GM12874 (cell line): ENCODE results near the gene FBN1.

Source experiments
- TF ChIP-seq, protein P1 (sequence below): IDR thresholded peaks from 2 replicates; pipeline ENCODE4 v1.5.1; 2011; ENCODE audit warnings: low read depth, mild to moderate bottlenecking, control low read depth, low read length, moderate library complexity; ENCODE audit not compliant: insufficient read depth

The FBN1 gene

DNA sequence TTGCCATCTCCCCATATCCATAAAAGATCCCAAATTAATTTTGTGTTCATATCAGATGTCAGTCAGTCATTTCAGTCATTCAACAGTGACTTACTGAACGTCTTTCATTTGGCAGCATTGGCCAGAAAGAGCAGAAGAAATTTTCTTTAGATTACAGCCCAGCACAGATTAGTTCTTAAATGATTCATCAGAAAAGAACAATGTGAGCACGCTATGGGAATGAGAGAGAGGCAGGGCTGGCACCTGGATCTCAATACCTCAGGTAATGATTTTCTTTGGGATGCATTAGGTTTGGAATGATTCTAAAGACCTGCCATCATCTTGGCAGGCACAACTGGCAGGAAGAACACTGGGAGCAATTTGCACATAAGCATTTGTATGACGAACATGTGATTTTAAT, 41.6 kb downstream of the FBN1 start:
- TF ChIP-seq, protein P1, sequence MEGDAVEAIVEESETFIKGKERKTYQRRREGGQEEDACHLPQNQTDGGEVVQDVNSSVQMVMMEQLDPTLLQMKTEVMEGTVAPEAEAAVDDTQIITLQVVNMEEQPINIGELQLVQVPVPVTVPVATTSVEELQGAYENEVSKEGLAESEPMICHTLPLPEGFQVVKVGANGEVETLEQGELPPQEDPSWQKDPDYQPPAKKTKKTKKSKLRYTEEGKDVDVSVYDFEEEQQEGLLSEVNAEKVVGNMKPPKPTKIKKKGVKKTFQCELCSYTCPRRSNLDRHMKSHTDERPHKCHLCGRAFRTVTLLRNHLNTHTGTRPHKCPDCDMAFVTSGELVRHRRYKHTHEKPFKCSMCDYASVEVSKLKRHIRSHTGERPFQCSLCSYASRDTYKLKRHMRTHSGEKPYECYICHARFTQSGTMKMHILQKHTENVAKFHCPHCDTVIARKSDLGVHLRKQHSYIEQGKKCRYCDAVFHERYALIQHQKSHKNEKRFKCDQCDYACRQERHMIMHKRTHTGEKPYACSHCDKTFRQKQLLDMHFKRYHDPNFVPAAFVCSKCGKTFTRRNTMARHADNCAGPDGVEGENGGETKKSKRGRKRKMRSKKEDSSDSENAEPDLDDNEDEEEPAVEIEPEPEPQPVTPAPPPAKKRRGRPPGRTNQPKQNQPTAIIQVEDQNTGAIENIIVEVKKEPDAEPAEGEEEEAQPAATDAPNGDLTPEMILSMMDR, result no peak

DNA sequence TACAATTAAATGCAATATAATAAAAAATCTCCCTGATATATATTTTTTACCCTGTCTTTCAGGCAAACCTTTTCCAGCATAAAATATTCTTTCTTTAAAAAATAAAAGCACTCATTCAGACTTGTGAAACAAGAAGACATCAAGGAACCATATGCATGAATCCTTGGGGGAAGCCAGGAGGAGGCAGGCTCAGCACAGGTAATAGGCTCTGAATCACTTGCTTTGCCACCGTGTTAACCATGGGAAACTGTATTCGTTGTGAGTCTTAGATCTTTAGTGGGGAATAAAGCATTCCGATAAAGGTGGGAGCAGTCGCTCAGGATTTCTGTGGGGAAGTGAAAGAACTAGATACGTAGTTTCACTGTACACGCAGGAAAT, 42.4 kb downstream of the FBN1 start:
- TF ChIP-seq, protein P1, result no peak

DNA sequence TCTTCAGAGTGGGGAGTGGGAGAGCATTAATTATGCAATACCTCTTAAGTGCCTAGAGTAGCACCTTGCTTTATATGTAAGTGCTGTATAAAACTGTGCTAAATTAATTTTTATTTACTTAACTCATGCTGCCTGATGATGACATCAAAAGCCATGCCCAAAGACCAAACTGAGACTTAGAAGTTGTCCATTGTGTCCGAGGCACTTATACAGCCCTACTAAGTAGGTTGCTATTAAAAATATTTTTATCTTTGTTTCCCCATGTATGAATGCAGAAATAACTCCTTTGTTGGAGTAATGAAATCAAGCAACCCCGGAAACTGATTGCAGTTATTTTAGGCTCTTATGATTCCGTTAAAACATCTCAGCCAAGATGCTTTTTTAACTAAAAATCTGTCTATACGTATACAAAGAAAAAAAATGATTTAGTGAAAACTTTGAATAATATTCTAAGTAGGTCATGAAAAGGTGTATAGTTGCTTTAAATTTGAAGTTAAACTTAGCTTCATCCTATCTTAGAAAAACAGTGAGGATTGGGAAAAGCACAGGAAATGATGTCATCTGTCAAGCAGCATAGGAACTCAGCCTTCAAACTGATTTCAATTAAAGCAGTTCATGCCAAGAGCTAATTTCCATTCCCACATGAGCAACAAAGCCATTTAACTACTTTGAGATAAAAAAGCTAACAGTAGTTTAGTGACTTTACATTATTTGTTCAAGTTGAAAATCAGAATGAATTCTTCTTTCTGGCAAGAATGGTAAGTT, 43.0 kb downstream of the FBN1 start:
- TF ChIP-seq, protein P1, result no peak

DNA sequence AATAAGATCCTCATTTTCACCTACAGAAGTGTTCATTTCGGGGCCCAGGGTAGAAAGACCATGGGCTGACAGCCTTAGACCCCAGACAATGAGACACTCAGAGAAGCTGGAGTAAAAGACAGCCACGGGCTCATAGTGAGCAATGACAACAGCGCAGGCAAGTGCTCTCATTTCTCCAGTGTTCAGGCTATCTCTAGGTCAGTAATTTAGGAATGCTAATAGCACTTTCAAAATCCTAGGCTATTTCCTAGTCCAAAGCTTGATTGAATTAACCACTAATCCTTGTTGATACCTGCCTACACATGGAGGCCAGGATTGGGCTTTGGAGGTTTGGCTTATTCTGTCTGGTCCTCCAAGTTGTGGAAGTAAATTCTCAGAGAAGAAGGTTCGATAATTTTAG, 44.4 kb downstream of the FBN1 start:
- TF ChIP-seq, protein P1, result no peak

DNA sequence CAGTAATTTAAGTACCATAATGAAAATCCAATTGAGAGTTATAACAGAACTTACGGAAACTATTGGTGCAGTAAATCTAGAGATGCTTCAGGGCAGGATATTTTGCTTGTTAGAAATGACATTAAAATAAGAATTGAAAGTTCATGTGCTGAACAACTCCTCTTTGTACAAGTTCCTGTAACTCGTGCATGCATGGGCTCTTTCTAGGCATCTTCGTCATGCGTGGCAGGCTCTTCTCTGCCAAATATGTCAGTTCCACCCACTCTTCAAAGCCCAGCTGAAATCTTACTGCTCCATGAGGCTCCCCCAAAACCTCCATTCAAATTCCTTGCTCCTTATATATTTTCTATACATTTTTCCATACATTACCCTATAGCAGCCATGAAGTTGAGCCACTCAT, 48.7 kb downstream of the FBN1 start:
- TF ChIP-seq, protein P1, result no peak

DNA sequence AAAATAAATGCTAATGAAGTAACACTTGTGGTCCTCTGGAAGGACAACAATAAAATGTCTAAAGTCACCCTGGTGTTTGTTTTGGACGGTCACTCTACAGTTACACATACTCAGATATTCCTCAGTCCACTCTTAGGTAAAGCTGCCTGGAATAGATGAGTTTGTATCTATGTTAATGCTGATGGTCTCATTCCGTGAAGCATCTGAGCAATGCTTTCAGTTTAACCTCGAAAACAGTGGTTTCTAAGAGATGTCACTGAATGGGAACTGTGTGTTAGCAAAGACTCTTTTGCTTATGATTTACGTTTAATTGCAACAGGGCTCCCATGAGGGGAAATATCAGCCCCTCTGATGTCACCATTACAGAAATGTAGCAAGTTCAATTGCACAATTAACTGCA, 49.1 kb downstream of the FBN1 start:
- TF ChIP-seq, protein P1, result no peak

DNA sequence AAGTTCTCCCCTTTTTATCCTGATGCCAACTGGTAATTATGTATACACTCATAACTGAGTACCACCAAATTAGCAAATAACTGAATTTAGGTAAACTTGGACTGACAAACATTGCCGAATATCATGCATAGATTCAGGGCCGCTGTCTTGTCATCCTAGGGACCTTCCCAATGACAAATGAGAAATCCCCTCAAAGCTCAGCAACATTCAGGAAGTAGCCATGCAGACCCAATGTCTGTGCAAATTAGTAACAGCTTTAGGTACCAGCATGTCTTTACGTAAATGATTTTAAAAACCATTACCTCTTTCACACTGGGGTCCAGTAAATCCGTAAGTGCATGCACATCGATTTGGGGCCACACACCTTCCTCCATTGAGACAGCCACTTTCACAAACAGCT, 49.5 kb downstream of the FBN1 start:
- TF ChIP-seq, protein P1, result no peak

DNA sequence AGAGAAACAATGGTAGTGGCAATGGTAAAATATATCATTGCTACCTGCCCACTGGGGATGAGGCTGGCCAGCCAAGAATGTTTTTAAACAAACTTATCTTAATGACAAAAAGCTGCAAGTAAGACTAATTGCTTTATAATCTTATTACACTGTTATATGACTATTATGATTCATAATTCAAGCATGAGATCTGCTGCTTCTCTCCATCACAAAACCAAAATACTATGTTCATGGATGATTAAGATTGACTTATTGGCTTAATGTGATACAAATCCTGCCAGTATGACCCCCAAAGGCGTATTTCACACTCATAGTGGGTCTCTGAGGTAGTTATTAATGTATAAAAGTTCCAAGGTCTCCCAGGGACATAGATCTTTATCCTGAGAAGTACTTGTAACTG, 52.6 kb downstream of the FBN1 start:
- TF ChIP-seq, protein P1, result no peak
